A549 (cell line): Measurements from ENCODE around the gene NSRP1.

Source experiments
- TF ChIP-seq, protein P1 (sequence below): fragments of >200 bp; sonication (Bioruptor Twin); formaldehyde crosslinking; IDR thresholded peaks from 3 replicates; pipeline ENCODE4 v1.5.1; 2016
- TF ChIP-seq, protein P2 (sequence below): fragments of 200-600 bp; sonication (generic); IDR thresholded peaks from 2 replicates; pipeline ENCODE4 v1.6.1; 2016; ENCODE audit warnings: antibody characterized with exemption, mild to moderate bottlenecking, moderate library complexity

DNA sequence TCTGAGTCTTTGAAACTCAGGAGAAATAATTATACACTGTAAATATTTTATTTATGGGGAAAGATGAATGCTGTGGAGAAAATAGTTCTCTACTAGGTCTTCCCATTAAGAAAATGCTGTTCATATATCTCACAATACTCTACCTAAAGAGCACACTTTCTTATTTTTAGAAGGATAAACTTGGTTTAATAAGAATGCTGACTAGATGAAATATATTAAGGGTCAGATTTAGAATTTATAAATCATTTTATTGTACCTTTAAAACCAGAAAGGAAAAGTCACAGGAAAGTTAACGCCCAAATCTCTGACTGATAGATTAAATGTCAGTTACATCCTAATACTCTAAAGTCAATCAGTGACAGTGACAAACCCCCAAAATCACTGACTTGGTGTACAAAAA lies 70.1 kb downstream of the NSRP1 start:
- TF ChIP-seq, protein P1, sequence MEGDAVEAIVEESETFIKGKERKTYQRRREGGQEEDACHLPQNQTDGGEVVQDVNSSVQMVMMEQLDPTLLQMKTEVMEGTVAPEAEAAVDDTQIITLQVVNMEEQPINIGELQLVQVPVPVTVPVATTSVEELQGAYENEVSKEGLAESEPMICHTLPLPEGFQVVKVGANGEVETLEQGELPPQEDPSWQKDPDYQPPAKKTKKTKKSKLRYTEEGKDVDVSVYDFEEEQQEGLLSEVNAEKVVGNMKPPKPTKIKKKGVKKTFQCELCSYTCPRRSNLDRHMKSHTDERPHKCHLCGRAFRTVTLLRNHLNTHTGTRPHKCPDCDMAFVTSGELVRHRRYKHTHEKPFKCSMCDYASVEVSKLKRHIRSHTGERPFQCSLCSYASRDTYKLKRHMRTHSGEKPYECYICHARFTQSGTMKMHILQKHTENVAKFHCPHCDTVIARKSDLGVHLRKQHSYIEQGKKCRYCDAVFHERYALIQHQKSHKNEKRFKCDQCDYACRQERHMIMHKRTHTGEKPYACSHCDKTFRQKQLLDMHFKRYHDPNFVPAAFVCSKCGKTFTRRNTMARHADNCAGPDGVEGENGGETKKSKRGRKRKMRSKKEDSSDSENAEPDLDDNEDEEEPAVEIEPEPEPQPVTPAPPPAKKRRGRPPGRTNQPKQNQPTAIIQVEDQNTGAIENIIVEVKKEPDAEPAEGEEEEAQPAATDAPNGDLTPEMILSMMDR = no peak
- TF ChIP-seq, protein P2, sequence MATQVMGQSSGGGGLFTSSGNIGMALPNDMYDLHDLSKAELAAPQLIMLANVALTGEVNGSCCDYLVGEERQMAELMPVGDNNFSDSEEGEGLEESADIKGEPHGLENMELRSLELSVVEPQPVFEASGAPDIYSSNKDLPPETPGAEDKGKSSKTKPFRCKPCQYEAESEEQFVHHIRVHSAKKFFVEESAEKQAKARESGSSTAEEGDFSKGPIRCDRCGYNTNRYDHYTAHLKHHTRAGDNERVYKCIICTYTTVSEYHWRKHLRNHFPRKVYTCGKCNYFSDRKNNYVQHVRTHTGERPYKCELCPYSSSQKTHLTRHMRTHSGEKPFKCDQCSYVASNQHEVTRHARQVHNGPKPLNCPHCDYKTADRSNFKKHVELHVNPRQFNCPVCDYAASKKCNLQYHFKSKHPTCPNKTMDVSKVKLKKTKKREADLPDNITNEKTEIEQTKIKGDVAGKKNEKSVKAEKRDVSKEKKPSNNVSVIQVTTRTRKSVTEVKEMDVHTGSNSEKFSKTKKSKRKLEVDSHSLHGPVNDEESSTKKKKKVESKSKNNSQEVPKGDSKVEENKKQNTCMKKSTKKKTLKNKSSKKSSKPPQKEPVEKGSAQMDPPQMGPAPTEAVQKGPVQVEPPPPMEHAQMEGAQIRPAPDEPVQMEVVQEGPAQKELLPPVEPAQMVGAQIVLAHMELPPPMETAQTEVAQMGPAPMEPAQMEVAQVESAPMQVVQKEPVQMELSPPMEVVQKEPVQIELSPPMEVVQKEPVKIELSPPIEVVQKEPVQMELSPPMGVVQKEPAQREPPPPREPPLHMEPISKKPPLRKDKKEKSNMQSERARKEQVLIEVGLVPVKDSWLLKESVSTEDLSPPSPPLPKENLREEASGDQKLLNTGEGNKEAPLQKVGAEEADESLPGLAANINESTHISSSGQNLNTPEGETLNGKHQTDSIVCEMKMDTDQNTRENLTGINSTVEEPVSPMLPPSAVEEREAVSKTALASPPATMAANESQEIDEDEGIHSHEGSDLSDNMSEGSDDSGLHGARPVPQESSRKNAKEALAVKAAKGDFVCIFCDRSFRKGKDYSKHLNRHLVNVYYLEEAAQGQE = no peak
